Psoas muscle (tissue), 8 donors: Measurements from ENCODE around the gene P4HB. TPM values are rescaled to one million over a fixed set of nuclear protein-coding genes. Genes with fewer than 3 reads are reported as not detected.
A peak's percentile ranks its signal among the peaks of the same experiment; 100 is the strongest.

Experiments used
- ATAC-seq, 4 donors: fragments of 200-7000 bp; cut with Tn5 transposase; one replicate each; pipeline ENCODE4 v1.9.1; 2020; ENCODE audit warnings: moderate library complexity in 3 of 4, mild to moderate bottlenecking in 2 of 4
- DNase-seq, 2 donors: peaks; one replicate each; pipeline ENCODE4 v3.0.0-alpha.2; 2020
- H3K27ac ChIP-seq: fragments of 200-600 bp; one replicate; pipeline ENCODE4 v1.8.0; 2022
- H3K27me3 ChIP-seq, 3 donors: fragments of 200-600 bp in 1 of 3; one replicate each; pipeline versions ENCODE4 v1.6.1 to v1.8.0; 2013 to 2022; ENCODE audit warnings: low read length in 2 of 3, mild to moderate bottlenecking in 2 of 3, moderate library complexity in 1 of 3; ENCODE audit not compliant: insufficient read depth in 3 of 3
- H3K36me3 ChIP-seq, 2 donors: fragments of 200-600 bp in 1 of 2; one replicate each; pipeline versions ENCODE4 v1.6.1 to v1.8.0; 2013 to 2022; ENCODE audit warnings: low read depth in 1 of 2, mild to moderate bottlenecking in 1 of 2, moderate library complexity in 1 of 2; ENCODE audit not compliant: insufficient read depth in 1 of 2
- H3K4me1 ChIP-seq: fragments of 200-600 bp; one replicate; pipeline ENCODE4 v1.8.0; 2022
- H3K4me3 ChIP-seq: fragments of 200-600 bp; one replicate; pipeline ENCODE4 v1.8.0; 2022; ENCODE audit warnings: mild to moderate bottlenecking
- H3K9me3 ChIP-seq: fragments of 200-600 bp; one replicate; pipeline ENCODE4 v1.8.0; 2022
- WGBS, 3 donors: extraction: QIAGEN DNeasy Blood & Tissue Kit; methylation state at CpG; one replicate each; pipeline versions ENCODE4 v1.1.6 to v1.1.7; 2013; 5-methylcytosine and 5-hydroxymethylcytosine counted together
- intact Hi-C, 2 donors: fragments of 100-400 bp; cut with DNase I; formaldehyde crosslinking; loops; one replicate each; pipeline versions ENCODE4 v1.11.0 to v1.14.2; 2022
- polyA plus RNA-seq, 3 donors: library from polyadenylated mRNA; stranded (reverse); fragments of 200-250 nt; gene quantifications; one replicate each; pipeline ENCODE4 v1.2.3, GENCODE V29; 2013
- total RNA-seq, 4 donors: library from RNA; stranded (reverse); fragmentation: NEBNext Ultra II Directional in 2 of 4; extraction: Animal tissue kit (Norgen Biotek cat#: 25700) in 2 of 4; gene quantifications; one replicate each; pipeline versions ENCODE4 v1.2.1 to v1.2.4, GENCODE V29; 2021 to 2023
- TF ChIP-seq, protein P1 (sequence below): fragments of 200-600 bp; IDR thresholded peaks from one replicate; pipeline ENCODE4 v1.8.0; 2022; ENCODE audit warnings: antibody characterized with exemption
- donor health status: healthy with polysubstance abuse.
- donor health status: DM: no; HTN: no; CAD: no; lungs with moderate emphysema.
- donor health status: Bipolar disorder and iron deficiency.
- donor health status: healthy.
- donor health status: DM: yes; HTN: yes; CAD: no.
- donor health status: DM: no; HTN: no; CAD: no.
- donor health status: DM: no; HTN: no; CAD: no.
- donor health status: DM: yes; HTN: yes; CAD: no.

The P4HB gene
- total and polyA plus RNA-seq, 7 donors = 236 to 384 (median 267) TPM

- no peaks in the 10 kb centered on the region for H3K27me3 ChIP-seq
- peak overlapping the region; percentile 11 for H3K4me3 ChIP-seq
- H3K36me3 ChIP-seq = peaks cover 3 to 84% of the 10 kb centered on the region in 2 donors
- ATAC-seq (peak; percentile 60 to 76 (median 70)), DNase-seq (no peak)
- no peaks in the 10 kb centered on the region for H3K9me3 ChIP-seq
- intact Hi-C loops = loop anchor here (2.0 to 5.0 kb wide), 2 partner anchors 32 to 33 kb away; no protein-coding TSS in a partner anchor
- TF ChIP-seq, protein P1, sequence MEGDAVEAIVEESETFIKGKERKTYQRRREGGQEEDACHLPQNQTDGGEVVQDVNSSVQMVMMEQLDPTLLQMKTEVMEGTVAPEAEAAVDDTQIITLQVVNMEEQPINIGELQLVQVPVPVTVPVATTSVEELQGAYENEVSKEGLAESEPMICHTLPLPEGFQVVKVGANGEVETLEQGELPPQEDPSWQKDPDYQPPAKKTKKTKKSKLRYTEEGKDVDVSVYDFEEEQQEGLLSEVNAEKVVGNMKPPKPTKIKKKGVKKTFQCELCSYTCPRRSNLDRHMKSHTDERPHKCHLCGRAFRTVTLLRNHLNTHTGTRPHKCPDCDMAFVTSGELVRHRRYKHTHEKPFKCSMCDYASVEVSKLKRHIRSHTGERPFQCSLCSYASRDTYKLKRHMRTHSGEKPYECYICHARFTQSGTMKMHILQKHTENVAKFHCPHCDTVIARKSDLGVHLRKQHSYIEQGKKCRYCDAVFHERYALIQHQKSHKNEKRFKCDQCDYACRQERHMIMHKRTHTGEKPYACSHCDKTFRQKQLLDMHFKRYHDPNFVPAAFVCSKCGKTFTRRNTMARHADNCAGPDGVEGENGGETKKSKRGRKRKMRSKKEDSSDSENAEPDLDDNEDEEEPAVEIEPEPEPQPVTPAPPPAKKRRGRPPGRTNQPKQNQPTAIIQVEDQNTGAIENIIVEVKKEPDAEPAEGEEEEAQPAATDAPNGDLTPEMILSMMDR = peak; percentile 40
- H3K4me1 ChIP-seq = peaks cover 35% of the 10 kb centered on the region
- 45 to 61% (median 55%) methylated on average over 29 of the region's 29 CpGs for WGBS, 3 donors
- H3K27ac ChIP-seq = peak overlapping the region; percentile 46
Measured at GRCh38 chr17:81854974-81855774, 5.2 kb downstream of the P4HB start.

DNA sequence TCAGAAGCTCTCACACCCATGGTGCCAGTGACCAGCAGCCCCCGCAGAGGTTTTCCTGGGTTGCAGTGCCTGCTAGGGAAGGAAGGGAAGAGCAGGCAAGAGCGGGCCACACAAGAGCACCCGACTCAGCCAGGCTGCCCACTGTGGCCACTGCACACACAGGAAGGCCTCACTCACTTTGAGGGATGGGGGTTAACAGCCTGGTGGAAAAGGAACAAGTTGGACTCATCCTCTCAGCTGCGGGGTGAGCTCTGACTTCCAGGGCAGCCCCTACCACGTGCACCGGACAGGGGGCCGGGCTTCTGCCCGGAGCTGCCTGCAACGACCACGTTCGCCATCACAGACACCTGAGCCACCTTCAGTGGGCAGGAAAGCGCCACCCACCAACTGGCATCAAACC is 8.1 kb downstream of the P4HB start:
- Histone ChIP-seq H3K36me3 (peaks cover 4 to 98% of the 10 kb centered on the region in 2 donors), H3K27me3 (no peaks in the 10 kb centered on the region), H3K9me3 (no peaks in the 10 kb centered on the region), H3K27ac (no peak overlapping the region), H3K4me1 (peaks cover 22% of the 10 kb centered on the region), H3K4me3 (no peak overlapping the region)
- TF ChIP-seq, protein P1 = no peak
- intact Hi-C loops = no loop called here
- ATAC-seq (no peak), DNase-seq (no peak)
- WGBS, 3 donors = 88 to 97% (median 89%) methylated on average over 12 of the region's 12 CpGs

DNA sequence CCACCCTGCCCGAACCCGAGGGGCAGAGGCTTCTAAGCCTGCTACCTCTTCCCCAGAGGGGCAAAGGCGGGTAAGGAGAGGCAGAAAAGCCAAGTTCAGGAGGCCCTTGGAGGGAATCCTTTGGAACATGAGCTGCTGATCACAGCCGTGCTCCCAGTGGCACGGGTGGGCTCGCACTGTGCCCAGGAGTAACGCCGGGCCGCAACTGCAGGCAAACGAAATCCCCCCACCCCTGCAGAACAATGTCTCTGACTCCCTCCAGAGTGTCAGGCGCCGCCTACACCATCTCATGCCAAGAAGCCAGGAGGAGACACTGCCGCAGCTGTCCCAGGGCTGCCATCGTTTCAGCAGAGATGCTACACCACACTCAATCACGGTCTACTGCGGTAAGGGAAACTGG is 8.9 kb downstream of the P4HB start:
- no peak for ATAC-seq
- intact Hi-C loops = no loop called here
- Histone ChIP-seq H3K27me3 (no peaks in the 10 kb centered on the region), H3K4me3 (no peak overlapping the region), H3K27ac (no peak overlapping the region), H3K9me3 (no peaks in the 10 kb centered on the region), H3K36me3 (peaks cover 10 to 98% of the 10 kb centered on the region in 2 donors), H3K4me1 (peaks cover 22% of the 10 kb centered on the region)
- DNase-seq = no peak
- 85 to 91% (median 85%) methylated on average over 16 of the region's 16 CpGs for WGBS, 3 donors
- TF ChIP-seq, protein P1 = no peak

DNA sequence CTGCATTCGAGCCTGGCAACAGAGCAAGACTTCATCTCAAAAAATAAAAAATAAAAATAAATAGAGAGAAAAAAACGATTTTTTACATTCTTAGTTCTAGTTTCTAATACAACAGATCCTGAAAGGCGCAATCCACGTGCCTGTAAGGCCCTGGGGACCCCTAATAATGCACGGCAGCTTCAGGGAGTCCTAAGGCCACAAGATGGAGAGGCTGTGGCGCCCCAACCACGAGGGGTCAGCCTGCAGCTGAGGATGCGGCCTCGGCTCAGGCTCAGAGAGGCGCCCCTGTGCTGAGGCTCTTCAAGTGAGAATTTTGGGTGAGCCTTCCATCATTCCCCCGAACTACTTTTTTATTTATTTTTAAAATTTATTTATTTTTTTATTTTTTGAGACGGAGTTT is 10.9 kb downstream of the P4HB start:
- TF ChIP-seq, protein P1 = no peak
- no peaks in the 10 kb centered on the region for H3K27me3 ChIP-seq
- no peaks in the 10 kb centered on the region for H3K9me3 ChIP-seq
- DNase-seq = no peak
- no peak overlapping the region for H3K27ac ChIP-seq
- H3K4me1 ChIP-seq = peaks cover 4% of the 10 kb centered on the region
- intact Hi-C loops = no loop called here
- WGBS, 3 donors = 92 to 94% (median 94%) methylated on average over 12 of the region's 12 CpGs
- no peak overlapping the region for H3K4me3 ChIP-seq
- peaks cover 6 to 98% of the 10 kb centered on the region in 2 donors for H3K36me3 ChIP-seq
- no peak for ATAC-seq
